Nephron (organoid): ENCODE data around the gene SMAD6.

Experiments
- H3K27ac Mint-ChIP-seq, 3 experiments: 2 replicates each; pipeline ENCODE4 v1.8.0; 2020; ENCODE audit warnings: mixed read lengths in 3 of 3, mild to moderate bottlenecking in 2 of 3, moderate library complexity in 1 of 3
- H3K27me3 Mint-ChIP-seq: 2 replicates; pipeline ENCODE4 v1.8.0; 2021; ENCODE audit warnings: low read depth, mild to moderate bottlenecking, moderate library complexity, mixed read lengths
- H3K36me3 Mint-ChIP-seq: 2 replicates; pipeline ENCODE4 v1.8.0; 2020; ENCODE audit warnings: low read depth, mixed read lengths
- H3K4me1 Mint-ChIP-seq: 2 replicates; pipeline ENCODE4 v1.8.0; 2020; ENCODE audit warnings: mixed read lengths
- H3K4me3 Mint-ChIP-seq, 3 experiments: 2 replicates each; pipeline ENCODE4 v1.8.0; 2020; ENCODE audit warnings: mild to moderate bottlenecking in 3 of 3, mixed read lengths in 3 of 3, moderate library complexity in 2 of 3
- H3K9me3 Mint-ChIP-seq: 2 replicates; pipeline ENCODE4 v1.8.0; 2020; ENCODE audit warnings: mixed read lengths
- TF ChIP-seq, protein P1 (sequence below), 3 experiments: fragments of 200-600 bp; sonication (generic); IDR thresholded peaks; one replicate each; pipeline ENCODE4 v1.5.0; 2021; ENCODE audit warnings: antibody characterized with exemption in 3 of 3; ENCODE audit not compliant: unreplicated experiment in 3 of 3

Gene SMAD6

GRCh38 chr15:66715181-66715624 is 13.2 kb downstream of the SMAD6 start:
- peaks cover 71% of the 10 kb centered on the region for H3K4me1 Mint-ChIP-seq
- H3K36me3 Mint-ChIP-seq, result peaks cover 63% of the 10 kb centered on the region
- H3K27ac Mint-ChIP-seq, result peak overlapping the region; percentile 82 to 93 (median 92)
- H3K27me3 Mint-ChIP-seq, result no peaks in the 10 kb centered on the region
- peak overlapping the region in 2 of 3 experiments; percentile 53 to 59 for H3K4me3 Mint-ChIP-seq
- no peaks in the 10 kb centered on the region for H3K9me3 Mint-ChIP-seq
- TF ChIP-seq, protein P1, sequence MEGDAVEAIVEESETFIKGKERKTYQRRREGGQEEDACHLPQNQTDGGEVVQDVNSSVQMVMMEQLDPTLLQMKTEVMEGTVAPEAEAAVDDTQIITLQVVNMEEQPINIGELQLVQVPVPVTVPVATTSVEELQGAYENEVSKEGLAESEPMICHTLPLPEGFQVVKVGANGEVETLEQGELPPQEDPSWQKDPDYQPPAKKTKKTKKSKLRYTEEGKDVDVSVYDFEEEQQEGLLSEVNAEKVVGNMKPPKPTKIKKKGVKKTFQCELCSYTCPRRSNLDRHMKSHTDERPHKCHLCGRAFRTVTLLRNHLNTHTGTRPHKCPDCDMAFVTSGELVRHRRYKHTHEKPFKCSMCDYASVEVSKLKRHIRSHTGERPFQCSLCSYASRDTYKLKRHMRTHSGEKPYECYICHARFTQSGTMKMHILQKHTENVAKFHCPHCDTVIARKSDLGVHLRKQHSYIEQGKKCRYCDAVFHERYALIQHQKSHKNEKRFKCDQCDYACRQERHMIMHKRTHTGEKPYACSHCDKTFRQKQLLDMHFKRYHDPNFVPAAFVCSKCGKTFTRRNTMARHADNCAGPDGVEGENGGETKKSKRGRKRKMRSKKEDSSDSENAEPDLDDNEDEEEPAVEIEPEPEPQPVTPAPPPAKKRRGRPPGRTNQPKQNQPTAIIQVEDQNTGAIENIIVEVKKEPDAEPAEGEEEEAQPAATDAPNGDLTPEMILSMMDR (IDR thresholded peaks at IDR 0.05; ENCODE audit: unreplicated experiment in 3 of 3), result no peak

DNA sequence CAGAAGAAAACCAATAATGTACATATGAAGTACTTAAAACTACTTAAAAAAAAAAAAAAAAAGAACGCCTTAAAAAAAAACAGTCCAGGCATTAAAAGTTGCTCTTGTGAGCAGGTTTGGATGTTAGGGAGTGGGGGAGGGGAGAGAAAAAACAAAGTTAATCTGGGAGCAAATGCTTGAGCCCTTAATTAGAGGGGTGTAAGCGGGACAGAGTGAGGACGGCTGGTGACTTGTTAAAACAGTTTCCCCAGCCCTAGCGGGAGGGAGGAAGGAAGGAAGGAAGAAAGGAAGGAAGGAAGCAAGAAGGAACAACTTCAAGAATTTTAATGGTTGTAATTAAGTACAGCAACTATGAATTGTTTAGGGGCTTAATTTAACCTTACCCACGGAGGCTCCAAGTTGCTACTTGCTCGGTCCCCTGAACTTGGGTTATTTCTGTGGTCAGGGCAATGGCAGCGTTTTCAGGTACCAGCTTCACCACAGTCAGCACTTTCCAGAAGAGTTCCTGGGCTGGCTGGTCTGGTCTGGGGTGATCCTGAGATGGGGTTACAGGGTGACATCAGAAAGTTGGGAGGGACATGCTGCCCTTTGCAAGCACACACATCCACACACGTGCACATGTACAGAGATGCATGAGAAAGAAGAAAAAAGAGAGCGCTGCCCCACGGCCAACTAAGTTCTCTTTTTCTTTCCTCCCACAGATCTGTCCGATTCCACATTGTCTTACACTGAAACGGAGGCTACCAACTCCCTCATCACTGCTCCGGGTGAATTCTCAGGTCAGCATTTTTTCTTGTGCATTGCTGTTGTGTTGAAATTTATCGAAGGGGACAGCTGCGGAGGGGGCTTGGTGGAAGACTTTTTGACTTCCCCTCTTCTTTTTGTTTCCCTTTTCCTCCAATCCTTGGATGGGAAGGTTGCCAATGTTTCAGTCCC is 14.0 kb downstream of the SMAD6 start:
- Mint-ChIP-seq H3K36me3 (peaks cover 65% of the 10 kb centered on the region), H3K27ac (peak overlapping the region; percentile 82 to 93 (median 92)), H3K9me3 (no peaks in the 10 kb centered on the region), H3K27me3 (no peaks in the 10 kb centered on the region), H3K4me1 (peaks cover 72% of the 10 kb centered on the region), H3K4me3 (peak overlapping the region; percentile 36 to 67 (median 53))
- TF ChIP-seq, protein P1 (IDR thresholded peaks at IDR 0.05; ENCODE audit: unreplicated experiment in 3 of 3), result no peak

DNA sequence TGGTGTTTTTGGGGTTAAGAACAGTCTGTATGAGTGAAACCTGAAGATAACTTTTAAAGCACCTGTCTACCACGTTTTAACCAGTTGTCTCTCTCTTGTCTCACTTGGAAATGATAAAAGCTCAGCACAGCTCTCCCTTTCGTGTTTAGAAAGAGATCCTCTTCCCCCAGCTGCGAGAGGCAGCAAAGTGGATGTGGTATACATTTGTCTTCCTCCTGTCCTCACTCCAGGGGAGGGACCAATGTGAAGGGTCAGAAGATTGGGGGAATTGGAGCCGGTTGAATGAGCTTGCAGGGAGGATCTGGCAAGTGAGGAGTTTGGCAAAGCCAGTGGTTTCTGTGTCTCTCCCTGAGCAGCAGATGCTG is 14.6 kb downstream of the SMAD6 start:
- TF ChIP-seq, protein P1 (IDR thresholded peaks at IDR 0.05; ENCODE audit: unreplicated experiment in 3 of 3), result no peak
- H3K4me1 Mint-ChIP-seq, result peaks cover 74% of the 10 kb centered on the region
- peak overlapping the region; percentile 82 to 93 (median 92) for H3K27ac Mint-ChIP-seq
- peak overlapping the region in 2 of 3 experiments; percentile 53 to 67 for H3K4me3 Mint-ChIP-seq
- no peaks in the 10 kb centered on the region for H3K27me3 Mint-ChIP-seq
- no peaks in the 10 kb centered on the region for H3K9me3 Mint-ChIP-seq
- peaks cover 71% of the 10 kb centered on the region for H3K36me3 Mint-ChIP-seq

GRCh38 chr15:66718220-66718988 is 16.4 kb downstream of the SMAD6 start:
- Mint-ChIP-seq H3K4me3 (no peak overlapping the region), H3K9me3 (no peaks in the 10 kb centered on the region), H3K36me3 (peaks cover 72% of the 10 kb centered on the region), H3K27ac (peak overlapping the region in 2 of 3 experiments; percentile 52 to 82), H3K4me1 (peaks cover 77% of the 10 kb centered on the region), H3K27me3 (no peaks in the 10 kb centered on the region)
- TF ChIP-seq, protein P1 (IDR thresholded peaks at IDR 0.05; ENCODE audit: unreplicated experiment in 3 of 3), result no peak

DNA sequence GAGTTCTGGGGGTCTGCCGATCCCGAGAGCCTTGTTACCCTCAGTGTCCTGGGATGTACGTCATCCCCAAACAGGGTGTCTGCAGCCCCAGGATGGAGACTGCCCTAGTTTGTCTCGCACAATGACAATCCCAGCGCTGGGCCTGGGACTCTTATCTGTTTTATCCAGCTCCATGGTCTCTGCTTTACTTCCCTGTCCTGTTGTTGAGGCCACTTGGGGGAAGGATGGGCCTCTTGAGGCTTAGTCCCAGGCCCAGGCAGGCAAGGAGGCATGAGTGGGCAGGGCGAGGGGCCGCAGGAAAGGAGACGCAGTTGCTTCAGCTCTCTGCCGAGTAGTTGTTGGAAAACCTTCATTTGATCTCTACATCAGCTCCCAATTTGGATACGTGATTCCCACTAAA is 17.4 kb downstream of the SMAD6 start:
- peaks cover 71% of the 10 kb centered on the region for H3K36me3 Mint-ChIP-seq
- H3K27me3 Mint-ChIP-seq, result no peaks in the 10 kb centered on the region
- H3K9me3 Mint-ChIP-seq, result no peaks in the 10 kb centered on the region
- peaks cover 76% of the 10 kb centered on the region for H3K4me1 Mint-ChIP-seq
- TF ChIP-seq, protein P1 (IDR thresholded peaks at IDR 0.05; ENCODE audit: unreplicated experiment in 3 of 3), result no peak
- H3K27ac Mint-ChIP-seq, result no peak overlapping the region
- H3K4me3 Mint-ChIP-seq, result no peak overlapping the region
